SK-N-SH (cell line): ENCODE results near the gene PRR20A. TPM values are rescaled to one million over a fixed set of nuclear protein-coding genes. Genes with fewer than 3 reads are reported as not detected.

Experiments
- CTCF ChIA-PET: fragments of 300-600, 350-600 bp; formaldehyde crosslinking; extraction: SDS; loops from one replicate; lab custom pipeline; 2021; lab: Yijun Ruan, JAX
- POLR2A ChIA-PET: fragments of 350-600 bp; sonication (Branson Sonifier 250); formaldehyde crosslinking; extraction: SDS; loops from one replicate; lab custom pipeline; 2020; ENCODE audit warnings: antibody characterized with exemption, inconsistent platforms; lab: Yijun Ruan, JAX
- DNase-seq: peaks from one replicate; pipeline ENCODE4 v3.0.0; 2012
- H2AFZ ChIP-seq: fragments of 200-600 bp; sonication (generic); 2 replicates; pipeline ENCODE4 v1.8.1; 2016; ENCODE audit warnings: antibody characterized with exemption, mild to moderate bottlenecking, low read depth
- H3F3A ChIP-seq: fragments of 200-600 bp; sonication (generic); replicated peaks from 2 replicates; pipeline ENCODE3; 2016; ENCODE audit warnings: antibody characterized with exemption, mild to moderate bottlenecking; ENCODE audit not compliant: insufficient read depth
- H3K27ac ChIP-seq, 2 experiments: fragments of 200-500 bp in 1 of 2; fragments of 200-600 bp in 1 of 2; sonication (Bioruptor generic) in 1 of 2; sonication (generic), shearing (Covaris generic) in 1 of 2; 2 replicates each; pipeline versions ENCODE4 v1.5.1 to v1.6.1; 2014 to 2016; ENCODE audit warnings: low read depth in 2 of 2, inconsistent platforms in 1 of 2, low read length in 1 of 2, mild to moderate bottlenecking in 1 of 2, mixed read lengths in 1 of 2
- H3K27me3 ChIP-seq: fragments of 200-600 bp; sonication (generic), shearing (Covaris generic); 2 replicates; pipeline ENCODE4 v1.6.1; 2016; ENCODE audit warnings: mixed run types; ENCODE audit not compliant: insufficient read depth
- H3K36me3 ChIP-seq, 2 experiments: fragments of 200-500 bp in 1 of 2; fragments of 200-600 bp in 1 of 2; sonication (Bioruptor generic) in 1 of 2; sonication (generic) in 1 of 2; replicated peaks in 1 of 2; 2 replicates each; pipeline versions ENCODE3 to v1.5.1; 2014 to 2016; ENCODE audit warnings: low read length in 1 of 2, mild to moderate bottlenecking in 1 of 2; ENCODE audit not compliant: insufficient read depth in 2 of 2, control insufficient read depth in 1 of 2
- H3K4me1 ChIP-seq, 2 experiments: fragments of 200-500 bp in 1 of 2; fragments of 200-600 bp in 1 of 2; sonication (Bioruptor generic) in 1 of 2; sonication (generic), shearing (Covaris generic) in 1 of 2; 2 replicates each; pipeline versions ENCODE4 v1.5.1 to v1.6.1; 2014 to 2016; ENCODE audit warnings: low read depth in 1 of 2, low read length in 1 of 2, mixed run types in 1 of 2; ENCODE audit not compliant: insufficient read depth in 2 of 2, control insufficient read depth in 1 of 2
- H3K4me2 ChIP-seq: fragments of 200-600 bp; sonication (generic), shearing (Covaris generic); 2 replicates; pipeline ENCODE4 v1.6.1; 2017; ENCODE audit warnings: mixed run types
- H3K4me3 ChIP-seq, 2 experiments: fragments of 200-500 bp in 1 of 2; fragments of 200-600 bp in 1 of 2; sonication (Bioruptor generic) in 1 of 2; sonication (generic), shearing (Covaris generic) in 1 of 2; 2 replicates each; pipeline versions ENCODE4 v1.5.1 to v1.8.1; 2014 to 2016; ENCODE audit warnings: low read depth in 2 of 2, inconsistent platforms in 1 of 2, low read length in 1 of 2, mild to moderate bottlenecking in 1 of 2, mixed read lengths in 1 of 2, moderate library complexity in 1 of 2
- H3K79me2 ChIP-seq: fragments of 200-600 bp; sonication (generic); 2 replicates; pipeline ENCODE4 v1.8.1; 2017; ENCODE audit warnings: mild to moderate bottlenecking; ENCODE audit not compliant: insufficient read depth
- H3K9ac ChIP-seq: fragments of 200-600 bp; sonication (generic); 2 replicates; pipeline ENCODE4 v1.6.1; 2017; ENCODE audit warnings: mixed run types
- H3K9me2 ChIP-seq: fragments of 200-600 bp; sonication (generic); 2 replicates; pipeline ENCODE4 v1.6.1; 2017; ENCODE audit warnings: mixed run types
- H3K9me3 ChIP-seq: fragments of 200-600 bp; sonication (generic); 2 replicates; pipeline ENCODE4 v1.6.1; 2017; ENCODE audit warnings: mixed run types, mild to moderate bottlenecking, moderate library complexity
- H4K20me1 ChIP-seq: fragments of 200-600 bp; sonication (generic); 2 replicates; pipeline ENCODE4 v1.6.1; 2017; ENCODE audit warnings: mild to moderate bottlenecking, mixed run types; ENCODE audit not compliant: insufficient read depth
- CHD2 ChIP-seq: fragments of 150-350 bp; IDR thresholded peaks from 2 replicates; pipeline ENCODE4 v1.6.1; 2018; ENCODE audit warnings: low read length; ENCODE audit not compliant: partially characterized antibody
- ELF1 ChIP-seq: IDR thresholded peaks from 2 replicates; pipeline ENCODE4 v1.4.0; 2012
- FOXJ3 ChIP-seq: sonication (generic); formaldehyde crosslinking; IDR thresholded peaks from 2 replicates; pipeline ENCODE4 v1.5.1; 2020; ENCODE audit warnings: mild to moderate bottlenecking, missing genetic modification reagents
- FOXM1 ChIP-seq: IDR thresholded peaks from 2 replicates; pipeline ENCODE4 v1.4.0; 2012; ENCODE audit warnings: low read depth, mild to moderate bottlenecking
- GABPA ChIP-seq: IDR thresholded peaks from 2 replicates; pipeline ENCODE4 v1.4.0; 2012; ENCODE audit warnings: low read depth, mild to moderate bottlenecking
- GATA2 ChIP-seq: sonication (generic); formaldehyde crosslinking; IDR thresholded peaks from 2 replicates; pipeline ENCODE4 v1.5.0; 2020; ENCODE audit warnings: mild to moderate bottlenecking, missing genetic modification reagents
- JUND ChIP-seq: IDR thresholded peaks from 2 replicates; pipeline ENCODE4 v1.4.0; 2012
- MEF2A ChIP-seq: IDR thresholded peaks from 2 replicates; pipeline ENCODE4 v1.4.0; 2012; ENCODE audit warnings: low read depth, borderline replicate concordance
- MXI1 ChIP-seq: IDR thresholded peaks from 2 replicates; pipeline ENCODE4 v1.6.1; 2012; ENCODE audit warnings: mild to moderate bottlenecking, low read depth, low read length, improper control_type of control experiment
- NRF1 ChIP-seq: IDR thresholded peaks from 2 replicates; pipeline ENCODE4 v1.6.1; 2012; ENCODE audit warnings: low read depth, mild to moderate bottlenecking, low read length
- RFX5 ChIP-seq: IDR thresholded peaks from 2 replicates; pipeline ENCODE4 v1.6.1; 2012; ENCODE audit warnings: mild to moderate bottlenecking, improper control_type of control experiment, low read length
- SMC3 ChIP-seq: IDR thresholded peaks from 2 replicates; pipeline ENCODE4 v1.6.1; 2012; ENCODE audit warnings: low read depth, low read length, improper control_type of control experiment
- TEAD4 ChIP-seq: IDR thresholded peaks from 2 replicates; pipeline ENCODE4 v1.4.0; 2012; ENCODE audit warnings: mild to moderate bottlenecking, borderline replicate concordance; ENCODE audit not compliant: insufficient read depth
- WGBS: methylation state at CpG from one replicate; pipeline ENCODE4 v1.1.6; 2017; ENCODE audit warnings: low lambda C conversion rate; 5-methylcytosine and 5-hydroxymethylcytosine counted together
- polyA plus RNA-seq, 3 experiments: library from polyadenylated mRNA; depleted of rRNA; stranded (reverse); fragments of >200 nt; gene quantifications; 2 replicates each; pipeline ENCODE4 v1.2.3, GENCODE V29; 2012
- TF ChIP-seq, protein P1 (sequence below): IDR thresholded peaks from 2 replicates; pipeline ENCODE4 v1.4.0; 2012; ENCODE audit warnings: low read depth, borderline replicate concordance
- TF ChIP-seq, protein P2 (sequence below): fragments of 200-600 bp; sonication (generic); IDR thresholded peaks from 2 replicates; pipeline ENCODE4 v1.6.1; 2017; ENCODE audit warnings: antibody characterized with exemption, mild to moderate bottlenecking, moderate library complexity
- TF ChIP-seq, protein P3 (sequence below): IDR thresholded peaks from 2 replicates; pipeline ENCODE4 v1.6.1; 2012; ENCODE audit warnings: mild to moderate bottlenecking, low read depth, low read length, moderate library complexity
- TF ChIP-seq, protein P4 (sequence below): fragments of 150-350 bp; IDR thresholded peaks from 2 replicates; pipeline ENCODE4 v1.6.1; 2017; ENCODE audit warnings: antibody characterized with exemption, low read length, low read depth, borderline replicate concordance
- TF ChIP-seq, protein P5 (sequence below): IDR thresholded peaks from 2 replicates; pipeline ENCODE4 v1.4.0; 2012; ENCODE audit warnings: low read depth

Gene PRR20A
- polyA plus RNA-seq, 1 of the 3 experiments (the other 2 are of a cell fraction): not detected

DNA sequence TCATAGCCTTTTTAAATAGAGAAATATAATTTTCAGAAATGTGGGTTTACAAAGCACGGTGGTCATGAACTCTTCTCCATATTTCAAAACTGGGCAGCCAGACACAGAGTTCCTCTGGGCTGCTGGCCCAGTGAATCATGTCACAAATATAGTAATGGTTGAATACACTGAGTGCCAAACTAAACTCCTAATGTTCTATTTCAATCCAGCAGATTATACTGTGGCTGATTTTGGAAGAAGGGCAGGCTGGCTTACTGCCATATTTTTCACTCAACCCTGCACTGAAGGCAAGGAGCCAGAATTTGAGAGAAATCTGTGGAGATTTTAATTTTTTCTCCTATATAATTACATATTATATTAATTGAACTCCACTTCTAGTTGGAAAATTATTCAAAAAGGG, 17.0 kb upstream of the PRR20A start:
- Histone ChIP-seq H3K9me3 (no peaks in the 10 kb centered on the region), H3K79me2 (no peaks in the 10 kb centered on the region), H3K4me2 (no peak overlapping the region), H4K20me1 (no peaks in the 10 kb centered on the region), H3F3A (no peaks in the 10 kb centered on the region), H3K9ac (no peak overlapping the region), H3K4me1 (no peaks in the 10 kb centered on the region), H3K27ac (no peak overlapping the region), H2AFZ (no peak overlapping the region), H3K27me3 (no peaks in the 10 kb centered on the region), H3K4me3 (no peak overlapping the region), H3K36me3 (no peaks in the 10 kb centered on the region), H3K9me2 (no peaks in the 10 kb centered on the region)
- TF ChIP-seq SMC3 (no peak), GABPA (no peak), MXI1 (no peak), RFX5 (no peak), GATA2 (CRISPR knock-in tag) (no peak), FOXJ3 (no peak), CHD2 (no peak), MEF2A (no peak), TEAD4 (no peak), FOXM1 (no peak), JUND (no peak), ELF1 (no peak), NRF1 (no peak)
- TF ChIP-seq, protein P1, sequence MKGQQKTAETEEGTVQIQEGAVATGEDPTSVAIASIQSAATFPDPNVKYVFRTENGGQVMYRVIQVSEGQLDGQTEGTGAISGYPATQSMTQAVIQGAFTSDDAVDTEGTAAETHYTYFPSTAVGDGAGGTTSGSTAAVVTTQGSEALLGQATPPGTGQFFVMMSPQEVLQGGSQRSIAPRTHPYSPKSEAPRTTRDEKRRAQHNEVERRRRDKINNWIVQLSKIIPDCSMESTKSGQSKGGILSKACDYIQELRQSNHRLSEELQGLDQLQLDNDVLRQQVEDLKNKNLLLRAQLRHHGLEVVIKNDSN: no peak
- TF ChIP-seq, protein P2, sequence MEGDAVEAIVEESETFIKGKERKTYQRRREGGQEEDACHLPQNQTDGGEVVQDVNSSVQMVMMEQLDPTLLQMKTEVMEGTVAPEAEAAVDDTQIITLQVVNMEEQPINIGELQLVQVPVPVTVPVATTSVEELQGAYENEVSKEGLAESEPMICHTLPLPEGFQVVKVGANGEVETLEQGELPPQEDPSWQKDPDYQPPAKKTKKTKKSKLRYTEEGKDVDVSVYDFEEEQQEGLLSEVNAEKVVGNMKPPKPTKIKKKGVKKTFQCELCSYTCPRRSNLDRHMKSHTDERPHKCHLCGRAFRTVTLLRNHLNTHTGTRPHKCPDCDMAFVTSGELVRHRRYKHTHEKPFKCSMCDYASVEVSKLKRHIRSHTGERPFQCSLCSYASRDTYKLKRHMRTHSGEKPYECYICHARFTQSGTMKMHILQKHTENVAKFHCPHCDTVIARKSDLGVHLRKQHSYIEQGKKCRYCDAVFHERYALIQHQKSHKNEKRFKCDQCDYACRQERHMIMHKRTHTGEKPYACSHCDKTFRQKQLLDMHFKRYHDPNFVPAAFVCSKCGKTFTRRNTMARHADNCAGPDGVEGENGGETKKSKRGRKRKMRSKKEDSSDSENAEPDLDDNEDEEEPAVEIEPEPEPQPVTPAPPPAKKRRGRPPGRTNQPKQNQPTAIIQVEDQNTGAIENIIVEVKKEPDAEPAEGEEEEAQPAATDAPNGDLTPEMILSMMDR: no peak
- TF ChIP-seq, protein P3, sequence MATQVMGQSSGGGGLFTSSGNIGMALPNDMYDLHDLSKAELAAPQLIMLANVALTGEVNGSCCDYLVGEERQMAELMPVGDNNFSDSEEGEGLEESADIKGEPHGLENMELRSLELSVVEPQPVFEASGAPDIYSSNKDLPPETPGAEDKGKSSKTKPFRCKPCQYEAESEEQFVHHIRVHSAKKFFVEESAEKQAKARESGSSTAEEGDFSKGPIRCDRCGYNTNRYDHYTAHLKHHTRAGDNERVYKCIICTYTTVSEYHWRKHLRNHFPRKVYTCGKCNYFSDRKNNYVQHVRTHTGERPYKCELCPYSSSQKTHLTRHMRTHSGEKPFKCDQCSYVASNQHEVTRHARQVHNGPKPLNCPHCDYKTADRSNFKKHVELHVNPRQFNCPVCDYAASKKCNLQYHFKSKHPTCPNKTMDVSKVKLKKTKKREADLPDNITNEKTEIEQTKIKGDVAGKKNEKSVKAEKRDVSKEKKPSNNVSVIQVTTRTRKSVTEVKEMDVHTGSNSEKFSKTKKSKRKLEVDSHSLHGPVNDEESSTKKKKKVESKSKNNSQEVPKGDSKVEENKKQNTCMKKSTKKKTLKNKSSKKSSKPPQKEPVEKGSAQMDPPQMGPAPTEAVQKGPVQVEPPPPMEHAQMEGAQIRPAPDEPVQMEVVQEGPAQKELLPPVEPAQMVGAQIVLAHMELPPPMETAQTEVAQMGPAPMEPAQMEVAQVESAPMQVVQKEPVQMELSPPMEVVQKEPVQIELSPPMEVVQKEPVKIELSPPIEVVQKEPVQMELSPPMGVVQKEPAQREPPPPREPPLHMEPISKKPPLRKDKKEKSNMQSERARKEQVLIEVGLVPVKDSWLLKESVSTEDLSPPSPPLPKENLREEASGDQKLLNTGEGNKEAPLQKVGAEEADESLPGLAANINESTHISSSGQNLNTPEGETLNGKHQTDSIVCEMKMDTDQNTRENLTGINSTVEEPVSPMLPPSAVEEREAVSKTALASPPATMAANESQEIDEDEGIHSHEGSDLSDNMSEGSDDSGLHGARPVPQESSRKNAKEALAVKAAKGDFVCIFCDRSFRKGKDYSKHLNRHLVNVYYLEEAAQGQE: no peak
- TF ChIP-seq, protein P4, sequence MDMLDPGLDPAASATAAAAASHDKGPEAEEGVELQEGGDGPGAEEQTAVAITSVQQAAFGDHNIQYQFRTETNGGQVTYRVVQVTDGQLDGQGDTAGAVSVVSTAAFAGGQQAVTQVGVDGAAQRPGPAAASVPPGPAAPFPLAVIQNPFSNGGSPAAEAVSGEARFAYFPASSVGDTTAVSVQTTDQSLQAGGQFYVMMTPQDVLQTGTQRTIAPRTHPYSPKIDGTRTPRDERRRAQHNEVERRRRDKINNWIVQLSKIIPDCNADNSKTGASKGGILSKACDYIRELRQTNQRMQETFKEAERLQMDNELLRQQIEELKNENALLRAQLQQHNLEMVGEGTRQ: no peak
- TF ChIP-seq, protein P5, sequence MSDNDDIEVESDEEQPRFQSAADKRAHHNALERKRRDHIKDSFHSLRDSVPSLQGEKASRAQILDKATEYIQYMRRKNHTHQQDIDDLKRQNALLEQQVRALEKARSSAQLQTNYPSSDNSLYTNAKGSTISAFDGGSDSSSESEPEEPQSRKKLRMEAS: no peak
- no peak for DNase-seq
- ChIA-PET POLR2A (no interaction called here), CTCF (no interaction called here)
- WGBS: 0% methylated on average over 1 of the region's 1 CpG
